ENCODE results near the gene LRRC40. TPM values are rescaled to one million over a fixed set of nuclear protein-coding genes. Genes with fewer than 3 reads are reported as not detected.

The LRRC40 gene
- total RNA-seq, result 39.9 TPM

GRCh38 chr1:70205434-70206118, at the start of gene LRRC40:
LRRC40 (minus strand) TSS chr1:70205579; CDS start chr1:70205540, 39 bp downstream.

GRCh38 chr1:70221238-70222121, 16.1 kb upstream of the LRRC40 start, which contains the start of gene SRSF11:
SRSF11 (plus strand) TSS chr1:70221380; CDS start chr1:70221637, 257 bp downstream.

Other genes starting within 250 kb of the LRRC40 start
- 259 TPM for gene SRSF11, start 15.8 kb upstream of the LRRC40 start, total RNA-seq
- 61.1 TPM for gene ANKRD13C, start 149.1 kb upstream of the LRRC40 start, total RNA-seq
- 7.2 TPM for gene CTH, start 205.7 kb upstream of the LRRC40 start, total RNA-seq

Data from camera-type eye (tissue), 1 donor.